GM19328 (cell line): Measurements from ENCODE around the gene GSTO2.
A peak's percentile ranks its signal among the peaks of the same experiment; 100 is the strongest.

Experiments
- ATAC-seq: cut with Tn5 transposase; IDR thresholded peaks from one replicate; pipeline ENCODE4 v1.9.1; 2021; ENCODE audit warnings: mild to moderate bottlenecking, moderate library complexity; ENCODE audit not compliant: unreplicated experiment

The GSTO2 gene

DNA sequence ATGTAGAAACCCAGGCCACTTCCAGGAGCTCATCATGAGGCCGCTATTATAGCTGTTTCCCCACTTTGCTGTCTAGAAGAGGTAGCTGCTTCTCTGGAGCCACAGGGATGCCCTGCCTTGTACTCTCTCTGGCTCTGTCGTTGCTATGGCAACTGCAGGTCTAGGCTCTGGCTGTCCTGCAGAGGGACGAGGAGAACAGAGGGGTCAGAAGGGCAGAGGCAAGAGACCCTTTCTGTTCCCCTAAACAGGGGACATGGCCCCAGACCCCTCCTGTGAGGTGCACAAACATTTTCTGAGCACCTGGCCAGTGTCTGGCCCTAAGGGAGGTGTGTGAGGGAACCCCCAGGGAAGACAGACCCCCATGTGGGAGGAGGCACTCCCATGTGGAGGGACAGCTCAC lies 37.9 kb downstream of the GSTO2 start:
- no peak for ATAC-seq

DNA sequence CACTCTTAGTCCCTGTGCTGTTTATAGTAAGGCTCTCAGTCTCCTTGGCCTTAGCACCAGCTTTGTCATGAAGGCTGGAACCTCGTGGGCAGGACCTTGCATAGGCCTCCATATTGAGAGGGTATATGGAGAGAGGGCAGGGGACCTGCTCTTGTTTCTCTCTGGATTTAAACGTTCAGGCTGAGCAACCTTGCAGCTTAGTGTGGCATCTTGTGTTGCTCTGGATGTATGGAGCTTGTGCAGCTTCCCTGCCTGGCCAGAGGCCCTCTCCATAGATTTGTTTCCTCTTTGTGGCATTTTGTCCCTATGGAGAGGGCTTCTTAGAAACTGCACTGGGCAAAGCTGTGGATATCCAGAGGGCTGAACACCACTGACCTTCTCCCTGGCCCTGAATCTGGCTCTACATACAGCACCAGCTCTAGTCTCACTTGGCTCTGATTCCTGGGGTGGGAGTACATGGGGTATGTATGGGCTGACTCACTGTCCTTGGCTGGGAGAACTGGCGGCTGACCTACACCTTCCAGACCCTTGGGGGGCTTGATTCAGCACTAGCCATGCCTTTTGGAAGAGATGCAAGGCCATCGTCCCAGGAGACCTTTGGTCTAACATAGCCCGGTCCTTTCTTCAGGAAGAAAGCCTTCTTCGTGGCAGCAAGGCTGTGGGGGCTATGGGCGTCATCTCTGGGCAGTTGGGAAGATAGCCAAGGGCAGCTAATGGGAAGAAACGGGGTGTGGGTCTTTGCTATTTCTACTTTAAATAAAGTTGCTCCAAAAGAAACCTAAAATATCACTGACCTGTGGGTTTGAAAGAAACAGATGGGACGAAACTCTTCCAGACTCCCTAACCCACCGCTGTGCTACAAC lies 38.8 kb downstream of the GSTO2 start:
- ATAC-seq = no peak

DNA sequence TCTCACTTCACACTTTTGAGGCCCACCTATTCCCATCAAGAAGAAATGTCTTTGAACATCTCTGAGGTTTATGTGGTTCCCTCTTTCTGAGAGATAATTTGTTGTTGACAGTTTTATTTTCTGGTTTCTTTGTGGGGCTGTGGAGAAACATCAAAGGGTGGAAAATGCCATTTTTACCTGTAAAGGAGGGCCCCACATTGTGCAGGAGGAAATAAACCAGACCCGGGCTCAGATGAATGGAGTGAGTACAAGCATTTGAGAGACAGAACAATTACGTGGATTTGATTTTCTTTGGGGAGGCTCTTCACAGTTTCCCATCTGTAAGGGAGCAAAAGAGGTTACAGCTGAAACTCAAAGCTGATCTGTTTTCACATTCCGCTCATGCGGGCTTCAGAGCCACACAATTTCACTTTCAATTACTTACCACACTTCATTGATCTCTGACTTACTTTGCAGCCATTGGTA lies 39.5 kb downstream of the GSTO2 start:
- ATAC-seq = peak; percentile 68

DNA sequence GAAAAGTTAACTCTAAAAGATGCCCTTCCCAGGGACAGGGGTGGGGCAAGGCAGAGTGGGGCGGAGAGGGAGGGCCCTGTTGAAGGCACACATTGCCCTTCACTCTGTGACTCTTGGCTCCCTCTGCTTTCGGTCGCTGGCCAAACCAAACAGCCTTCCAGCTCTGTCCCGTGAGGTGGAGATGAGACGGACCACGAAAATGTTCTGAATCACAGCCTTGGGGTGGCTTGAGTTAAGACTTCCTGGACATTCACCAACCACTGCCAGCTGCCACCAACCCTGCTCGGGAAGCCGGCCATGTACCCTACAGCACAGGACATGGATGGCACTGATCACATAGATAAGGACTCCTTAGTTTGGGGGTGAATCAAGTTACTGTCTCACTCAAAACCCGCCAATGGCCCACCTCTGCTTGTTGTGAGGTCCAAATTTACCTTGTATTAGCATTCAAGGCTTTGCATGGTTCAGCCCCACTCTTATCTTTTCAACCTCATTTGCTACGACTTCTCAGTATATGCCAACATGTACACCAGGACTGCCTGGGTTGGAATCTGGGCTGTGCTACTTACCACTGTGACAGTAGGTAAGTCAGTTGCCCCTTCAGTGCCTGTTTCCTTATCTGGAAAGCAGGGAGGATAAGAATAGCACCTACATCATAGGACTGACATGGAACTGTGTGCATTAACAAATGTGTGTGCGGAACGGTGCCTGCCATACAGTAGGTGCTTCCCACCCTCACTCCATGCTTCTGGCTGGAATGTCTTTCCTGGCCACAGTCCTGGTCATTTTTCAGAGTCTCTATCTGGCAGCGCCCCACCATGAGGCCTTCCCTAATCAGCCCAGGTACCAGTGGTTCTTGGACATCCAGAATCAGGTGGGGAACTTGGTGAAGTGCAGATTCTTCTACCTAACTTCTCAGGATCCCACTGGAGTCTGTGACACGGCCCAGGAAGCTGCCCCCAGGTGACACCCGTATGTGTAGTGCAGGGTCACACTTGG lies 41.3 kb downstream of the GSTO2 start:
- ATAC-seq = no peak

- no peak for ATAC-seq
These were observed 42.3 kb downstream of the GSTO2 start for GRCh38 chr10:104311184-104311720.

- no peak for ATAC-seq
These were observed 45.9 kb downstream of the GSTO2 start for GRCh38 chr10:104314591-104315485.

GRCh38 chr10:104315486-104315921 lies 46.5 kb downstream of the GSTO2 start:
- ATAC-seq = no peak

DNA sequence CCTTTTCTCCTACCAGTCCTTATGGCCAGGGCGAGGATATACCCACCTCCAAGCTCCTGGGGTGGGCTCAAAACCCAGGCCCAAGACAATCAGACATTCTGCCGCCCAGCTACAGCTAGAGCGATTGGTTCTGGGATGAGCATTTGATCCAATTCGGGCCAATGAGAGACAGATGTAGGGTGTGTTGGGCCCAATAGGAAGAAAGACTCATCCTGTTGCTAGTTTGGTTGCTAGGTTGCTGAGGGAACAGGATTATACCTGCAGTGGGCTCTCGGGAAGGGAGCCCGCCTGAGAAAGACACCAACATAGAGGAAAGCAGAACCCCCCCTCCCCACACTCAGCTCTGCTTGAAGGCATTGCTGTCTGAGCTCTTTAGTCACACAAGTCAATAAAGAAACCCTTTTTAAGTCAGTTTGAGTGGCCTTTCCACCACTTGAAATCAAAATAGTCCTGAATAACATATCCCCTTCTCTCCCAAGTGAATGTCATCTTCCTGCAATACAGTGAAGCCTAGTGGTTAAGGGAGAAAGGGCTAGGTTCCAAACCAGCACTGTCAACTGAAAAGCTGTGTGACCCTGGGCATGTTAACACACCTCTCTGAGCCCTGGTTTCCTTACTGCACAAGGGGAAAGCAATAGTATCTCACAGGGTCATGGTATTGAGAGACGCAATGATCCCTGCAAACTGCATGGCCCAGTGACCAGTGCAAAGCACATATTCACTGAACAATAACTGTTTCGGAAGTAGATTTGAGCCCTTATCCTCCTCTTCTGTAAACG lies 47.5 kb downstream of the GSTO2 start:
- ATAC-seq = no peak

DNA sequence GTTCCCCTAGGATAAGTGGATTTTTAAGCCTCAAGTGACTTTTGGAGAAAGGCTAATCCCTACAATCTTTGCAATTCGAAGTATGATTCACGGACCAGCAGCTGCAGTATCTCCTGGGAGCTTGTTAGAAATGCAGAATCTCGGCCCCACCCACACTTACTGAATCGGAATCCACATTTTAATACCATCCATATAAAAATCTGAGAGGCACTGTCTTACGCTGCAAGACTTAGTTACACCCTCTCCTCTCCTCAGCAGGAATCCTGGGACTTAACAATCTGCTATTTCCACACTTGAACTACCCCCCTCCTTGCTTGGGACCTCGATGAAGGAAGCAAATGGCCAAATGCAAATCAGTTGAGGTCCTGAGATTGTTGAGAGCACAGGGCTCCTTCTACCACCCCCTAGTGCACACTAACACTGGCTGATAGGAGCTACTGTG lies 48.3 kb downstream of the GSTO2 start:
- no peak for ATAC-seq

DNA sequence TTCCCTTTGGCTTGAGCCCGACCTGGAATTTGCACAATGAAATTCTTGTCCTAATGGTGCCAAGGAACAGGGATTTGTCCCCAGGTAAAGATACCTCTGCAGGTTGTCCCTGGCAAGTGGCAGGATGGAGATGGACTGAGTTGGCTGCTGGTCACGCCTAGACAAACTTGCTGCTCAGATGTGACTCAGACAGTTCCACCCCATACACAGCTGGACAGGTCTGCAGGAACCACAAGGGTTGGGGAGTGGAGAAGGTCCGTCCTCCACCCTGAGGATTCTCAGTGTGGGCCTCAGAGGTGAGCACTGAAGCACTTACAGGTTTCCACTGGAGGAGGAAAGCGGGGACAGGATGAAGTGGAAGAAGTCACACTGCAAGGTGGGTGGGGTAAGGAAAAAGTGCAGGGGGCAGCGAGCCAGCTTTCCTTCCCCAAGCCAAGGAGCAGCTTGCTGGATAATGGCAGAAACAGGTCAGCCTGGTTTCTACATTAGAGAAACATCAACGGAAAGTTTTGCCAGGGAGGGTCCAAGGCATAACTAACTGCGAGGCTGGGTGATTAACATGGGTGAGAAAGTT lies 48.8 kb downstream of the GSTO2 start:
- ATAC-seq = no peak

- ATAC-seq = no peak
These were observed 49.3 kb downstream of the GSTO2 start for GRCh38 chr10:104318326-104318725.

- ATAC-seq = no peak
These were observed 50.1 kb downstream of the GSTO2 start for GRCh38 chr10:104318810-104319741.

DNA sequence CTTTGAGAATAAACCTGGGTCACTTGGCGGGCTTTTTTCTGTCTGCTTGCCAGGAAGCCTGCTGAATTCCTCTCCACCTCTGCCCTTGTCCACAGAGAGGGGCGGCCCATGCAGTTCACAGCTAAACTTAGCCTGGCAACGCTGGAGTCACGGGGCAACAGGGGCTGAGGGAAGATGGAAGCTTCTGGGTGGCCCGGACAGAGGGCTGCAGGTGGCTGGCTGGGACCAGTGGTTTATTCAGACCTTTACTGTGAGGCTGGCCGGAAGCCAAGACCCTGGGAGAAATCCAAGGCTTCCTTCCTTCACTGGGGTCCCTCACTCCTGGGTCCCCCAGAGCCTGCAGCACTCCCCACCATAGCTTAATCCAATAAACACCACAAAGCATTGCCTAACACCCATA lies 52.2 kb downstream of the GSTO2 start:
- ATAC-seq = no peak

DNA sequence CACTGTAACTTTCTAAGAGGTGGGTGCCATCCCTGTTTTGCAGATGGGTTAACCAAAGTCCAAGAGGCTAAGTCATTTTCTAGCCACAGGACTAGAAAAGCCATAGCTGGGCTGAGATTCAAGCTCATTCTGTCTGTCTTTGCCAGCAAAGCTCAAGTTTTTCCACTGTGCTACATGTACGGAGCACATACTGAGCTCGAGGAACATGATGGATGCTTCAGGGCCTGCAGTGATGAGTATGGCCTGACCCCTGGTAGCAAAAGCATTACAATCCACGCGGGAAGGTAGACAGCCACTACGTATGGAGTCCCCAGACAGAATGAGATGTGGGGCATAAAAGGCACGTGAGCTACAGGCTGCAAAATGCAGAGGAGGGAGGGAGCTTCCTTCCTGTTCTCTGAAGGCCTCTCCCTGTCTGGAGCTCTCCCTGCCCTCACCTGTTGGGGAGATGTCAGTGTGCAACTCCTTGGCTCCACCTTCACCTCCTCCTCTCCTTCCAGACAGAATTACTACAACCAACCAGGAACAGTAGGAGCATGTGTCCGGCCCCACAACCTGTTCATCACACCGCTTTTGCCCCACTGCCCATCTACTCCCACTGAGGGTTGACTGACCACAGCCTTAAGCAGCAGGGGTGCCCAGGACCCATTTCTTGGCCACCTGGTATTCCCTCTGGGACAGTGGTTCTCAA lies 52.9 kb downstream of the GSTO2 start:
- no peak for ATAC-seq

DNA sequence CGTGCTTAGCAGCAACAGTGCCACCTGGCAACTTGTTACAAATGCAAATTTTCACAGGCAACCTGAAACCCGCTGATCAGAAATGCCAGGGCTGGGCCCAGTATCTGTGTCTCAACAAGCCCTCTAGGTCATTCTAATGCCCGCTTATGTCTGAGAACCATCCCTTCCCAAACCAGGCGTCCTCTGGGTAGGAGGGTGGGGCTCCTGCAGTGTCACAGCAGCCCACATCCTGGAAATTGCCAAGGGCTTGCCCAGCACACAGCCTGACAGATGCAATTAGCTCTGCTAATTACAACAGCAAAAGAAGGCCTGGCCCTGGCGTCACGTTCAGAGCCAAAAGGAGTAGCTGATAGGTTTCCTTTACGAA lies 53.4 kb downstream of the GSTO2 start:
- no peak for ATAC-seq

DNA sequence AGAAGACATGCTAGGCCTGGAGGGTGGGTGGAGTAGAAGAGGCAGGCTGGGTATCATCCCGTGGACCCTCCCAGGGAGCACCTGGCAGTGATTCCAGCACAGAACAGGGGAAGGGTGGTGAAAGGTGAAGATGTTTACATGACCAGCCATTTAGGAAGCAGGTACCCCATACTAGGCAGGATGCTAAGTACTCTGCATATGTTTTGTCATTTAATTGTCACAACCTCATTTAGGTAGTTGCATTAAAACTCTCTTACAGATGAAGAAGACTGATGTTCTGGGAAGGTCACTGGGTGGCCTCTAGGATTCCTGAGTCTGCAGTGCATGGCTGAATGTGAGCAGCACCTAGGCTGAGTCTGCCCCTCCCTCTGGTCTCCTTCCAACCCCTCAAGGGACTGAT lies 54.1 kb downstream of the GSTO2 start:
- ATAC-seq = no peak

GRCh38 chr10:104323760-104324201 lies 54.8 kb downstream of the GSTO2 start:
- ATAC-seq = no peak
